Measurements from ENCODE around the gene TTPAL.

Gene TTPAL

GRCh38 chr20:44509762-44510161, 34.1 kb downstream of the TTPAL start:
- no peak for DNase-seq
- TF ChIP-seq POLR2A (IDR thresholded peaks at IDR 0.05; ENCODE audit: low read length), result no peak
- TF ChIP-seq GATA1 (IDR thresholded peaks at IDR 0.05; ENCODE audit: low read depth, low read length), result no peak

- TF ChIP-seq POLR2A (IDR thresholded peaks at IDR 0.05; ENCODE audit: low read length) (no peak), GATA1 (IDR thresholded peaks at IDR 0.05; ENCODE audit: low read depth, low read length) (no peak)
- DNase-seq, result no peak
These were observed 38.2 kb downstream of the TTPAL start for GRCh38 chr20:44513871-44514270.

GRCh38 chr20:44516491-44516890, 40.8 kb downstream of the TTPAL start:
- no peak for TF ChIP-seq GATA1 (IDR thresholded peaks at IDR 0.05; ENCODE audit: low read depth, low read length)
- TF ChIP-seq POLR2A (IDR thresholded peaks at IDR 0.05; ENCODE audit: low read length), result no peak
- DNase-seq, result no peak

- no peak for DNase-seq
- TF ChIP-seq POLR2A (IDR thresholded peaks at IDR 0.05; ENCODE audit: low read length) (no peak), GATA1 (IDR thresholded peaks at IDR 0.05; ENCODE audit: low read depth, low read length) (no peak)
These were observed 41.8 kb downstream of the TTPAL start for GRCh38 chr20:44517454-44517853.

GRCh38 chr20:44518248-44518647, 42.6 kb downstream of the TTPAL start:
- TF ChIP-seq GATA1 (IDR thresholded peaks at IDR 0.05; ENCODE audit: low read depth, low read length) (no peak), POLR2A (IDR thresholded peaks at IDR 0.05; ENCODE audit: low read length) (no peak)
- peak; percentile 53 to 63 for DNase-seq

- no peak for TF ChIP-seq GATA1 (IDR thresholded peaks at IDR 0.05; ENCODE audit: low read depth, low read length)
- no peak for TF ChIP-seq POLR2A (IDR thresholded peaks at IDR 0.05; ENCODE audit: low read length)
- DNase-seq, result peak in 1 of 2 experiments; percentile 48
These were observed 45.2 kb downstream of the TTPAL start for GRCh38 chr20:44520881-44521280.

- TF ChIP-seq GATA1 (IDR thresholded peaks at IDR 0.05; ENCODE audit: low read depth, low read length), result no peak
- TF ChIP-seq POLR2A (IDR thresholded peaks at IDR 0.05; ENCODE audit: low read length), result peak; percentile 97
These were observed 46.1 kb downstream of the TTPAL start, which contains the start of gene SERINC3 for GRCh38 chr20:44521484-44522481. TSS of gene SERINC3 (minus strand) at chr20:44522070. CDS start at chr20:44521951, 119 bp downstream.

GRCh38 chr20:44522841-44523240, 47.2 kb downstream of the TTPAL start:
- no peak for TF ChIP-seq GATA1 (IDR thresholded peaks at IDR 0.05; ENCODE audit: low read depth, low read length)
- TF ChIP-seq POLR2A (IDR thresholded peaks at IDR 0.05; ENCODE audit: low read length), result no peak
- DNase-seq, result no peak

More at GRCh38 chr20:44521484-44522481, 46.1 kb downstream of the TTPAL start, which contains the start of gene SERINC3:
- DNase-seq, result peak; percentile 97 to 99

GRCh38 chr20:44523746-44524145, 48.1 kb downstream of the TTPAL start:
- peak; percentile 31 to 50 for DNase-seq
- TF ChIP-seq GATA1 (IDR thresholded peaks at IDR 0.05; ENCODE audit: low read depth, low read length), result no peak
- no peak for TF ChIP-seq POLR2A (IDR thresholded peaks at IDR 0.05; ENCODE audit: low read length)

GRCh38 chr20:44526129-44526528, 50.5 kb downstream of the TTPAL start:
- DNase-seq, result peak; percentile 24 to 46
- TF ChIP-seq POLR2A (IDR thresholded peaks at IDR 0.05; ENCODE audit: low read length), result no peak
- TF ChIP-seq GATA1 (IDR thresholded peaks at IDR 0.05; ENCODE audit: low read depth, low read length), result no peak

GRCh38 chr20:44527716-44528199, 52.1 kb downstream of the TTPAL start:
- peak; percentile 30 to 59 for DNase-seq
- TF ChIP-seq GATA1 (IDR thresholded peaks at IDR 0.05; ENCODE audit: low read depth, low read length) (no peak), POLR2A (IDR thresholded peaks at IDR 0.05; ENCODE audit: low read length) (no peak)

- no peak for DNase-seq
- TF ChIP-seq POLR2A (IDR thresholded peaks at IDR 0.05; ENCODE audit: low read length), result no peak
- TF ChIP-seq GATA1 (IDR thresholded peaks at IDR 0.05; ENCODE audit: low read depth, low read length), result no peak
These were observed 52.6 kb downstream of the TTPAL start for GRCh38 chr20:44528309-44528708.

GRCh38 chr20:44532259-44532980, 56.7 kb downstream of the TTPAL start:
- TF ChIP-seq POLR2A (IDR thresholded peaks at IDR 0.05; ENCODE audit: low read length), result no peak
- no peak for TF ChIP-seq GATA1 (IDR thresholded peaks at IDR 0.05; ENCODE audit: low read depth, low read length)
- peak in 1 of 2 experiments; percentile 47 for DNase-seq

GRCh38 chr20:44532981-44533331, 57.3 kb downstream of the TTPAL start:
- TF ChIP-seq POLR2A (IDR thresholded peaks at IDR 0.05; ENCODE audit: low read length) (no peak), GATA1 (IDR thresholded peaks at IDR 0.05; ENCODE audit: low read depth, low read length) (no peak)
- DNase-seq, result peak; percentile 47 to 49

All from erythroblast (primary cell).